Measurements from ENCODE around the gene TAB2. TPM values are rescaled to one million over a fixed set of nuclear protein-coding genes. Genes with fewer than 3 reads are reported as not detected.

Gene TAB2
- total RNA-seq, 1 donor from 2014 or later, result 65.8 TPM

DNA sequence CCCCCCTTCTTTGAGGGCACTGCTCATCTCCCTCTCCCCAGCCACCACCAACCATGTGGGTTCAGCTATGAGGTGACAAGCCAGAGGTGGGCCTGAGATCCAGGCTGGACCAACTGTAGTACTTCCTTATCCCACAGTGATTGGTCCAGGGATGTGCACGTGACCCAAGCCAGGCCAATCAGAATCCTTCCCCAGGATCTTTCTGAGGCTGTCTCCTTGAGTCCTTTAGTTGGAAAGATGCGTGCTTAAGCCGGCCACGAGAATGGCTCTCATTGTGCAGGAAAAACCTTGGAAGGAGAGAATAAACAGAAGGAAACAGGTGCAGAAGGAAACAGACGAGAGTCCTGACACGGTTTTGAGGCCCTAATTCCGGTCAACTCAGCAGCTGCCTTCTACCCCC is 128.1 kb downstream of the TAB2 start:
- peaks cover 4% of the 10 kb centered on the region for H3K4me1 ChIP-seq
- no peak overlapping the region for H3K4me3 ChIP-seq
- H3K9me3 ChIP-seq, result no peaks in the 10 kb centered on the region
- H3K27ac ChIP-seq, result no peak overlapping the region
- intact Hi-C loops (cut with DNase I), result no loop called here
- no peak for DNase-seq
- H3K36me3 ChIP-seq, result no peaks in the 10 kb centered on the region
- no peak for ATAC-seq
- peaks cover 10% of the 10 kb centered on the region for H3K27me3 ChIP-seq
- TF ChIP-seq, protein P1, sequence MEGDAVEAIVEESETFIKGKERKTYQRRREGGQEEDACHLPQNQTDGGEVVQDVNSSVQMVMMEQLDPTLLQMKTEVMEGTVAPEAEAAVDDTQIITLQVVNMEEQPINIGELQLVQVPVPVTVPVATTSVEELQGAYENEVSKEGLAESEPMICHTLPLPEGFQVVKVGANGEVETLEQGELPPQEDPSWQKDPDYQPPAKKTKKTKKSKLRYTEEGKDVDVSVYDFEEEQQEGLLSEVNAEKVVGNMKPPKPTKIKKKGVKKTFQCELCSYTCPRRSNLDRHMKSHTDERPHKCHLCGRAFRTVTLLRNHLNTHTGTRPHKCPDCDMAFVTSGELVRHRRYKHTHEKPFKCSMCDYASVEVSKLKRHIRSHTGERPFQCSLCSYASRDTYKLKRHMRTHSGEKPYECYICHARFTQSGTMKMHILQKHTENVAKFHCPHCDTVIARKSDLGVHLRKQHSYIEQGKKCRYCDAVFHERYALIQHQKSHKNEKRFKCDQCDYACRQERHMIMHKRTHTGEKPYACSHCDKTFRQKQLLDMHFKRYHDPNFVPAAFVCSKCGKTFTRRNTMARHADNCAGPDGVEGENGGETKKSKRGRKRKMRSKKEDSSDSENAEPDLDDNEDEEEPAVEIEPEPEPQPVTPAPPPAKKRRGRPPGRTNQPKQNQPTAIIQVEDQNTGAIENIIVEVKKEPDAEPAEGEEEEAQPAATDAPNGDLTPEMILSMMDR (IDR thresholded peaks at IDR 0.05), result no peak

- Histone ChIP-seq H3K9me3 (no peaks in the 10 kb centered on the region), H3K4me1 (peaks cover 13% of the 10 kb centered on the region), H3K4me3 (no peak overlapping the region), H3K36me3 (no peaks in the 10 kb centered on the region), H3K27ac (no peak overlapping the region), H3K27me3 (peaks cover 10% of the 10 kb centered on the region)
- DNase-seq (no peak), ATAC-seq (no peak)
- TF ChIP-seq, protein P1 (IDR thresholded peaks at IDR 0.05), result no peak
- intact Hi-C loops (cut with DNase I), result no loop called here
These were observed 129.4 kb downstream of the TAB2 start for GRCh38 chr6:149446791-149447376.

GRCh38 chr6:149448821-149449453 is 131.4 kb downstream of the TAB2 start:
- intact Hi-C loops (cut with DNase I), result no loop called here
- Histone ChIP-seq H3K9me3 (no peaks in the 10 kb centered on the region), H3K27me3 (peaks cover 10% of the 10 kb centered on the region), H3K36me3 (no peaks in the 10 kb centered on the region), H3K4me3 (no peak overlapping the region), H3K4me1 (peaks cover 23% of the 10 kb centered on the region), H3K27ac (no peak overlapping the region)
- ATAC-seq (no peak), DNase-seq (no peak)
- TF ChIP-seq, protein P1 (IDR thresholded peaks at IDR 0.05), result no peak

DNA sequence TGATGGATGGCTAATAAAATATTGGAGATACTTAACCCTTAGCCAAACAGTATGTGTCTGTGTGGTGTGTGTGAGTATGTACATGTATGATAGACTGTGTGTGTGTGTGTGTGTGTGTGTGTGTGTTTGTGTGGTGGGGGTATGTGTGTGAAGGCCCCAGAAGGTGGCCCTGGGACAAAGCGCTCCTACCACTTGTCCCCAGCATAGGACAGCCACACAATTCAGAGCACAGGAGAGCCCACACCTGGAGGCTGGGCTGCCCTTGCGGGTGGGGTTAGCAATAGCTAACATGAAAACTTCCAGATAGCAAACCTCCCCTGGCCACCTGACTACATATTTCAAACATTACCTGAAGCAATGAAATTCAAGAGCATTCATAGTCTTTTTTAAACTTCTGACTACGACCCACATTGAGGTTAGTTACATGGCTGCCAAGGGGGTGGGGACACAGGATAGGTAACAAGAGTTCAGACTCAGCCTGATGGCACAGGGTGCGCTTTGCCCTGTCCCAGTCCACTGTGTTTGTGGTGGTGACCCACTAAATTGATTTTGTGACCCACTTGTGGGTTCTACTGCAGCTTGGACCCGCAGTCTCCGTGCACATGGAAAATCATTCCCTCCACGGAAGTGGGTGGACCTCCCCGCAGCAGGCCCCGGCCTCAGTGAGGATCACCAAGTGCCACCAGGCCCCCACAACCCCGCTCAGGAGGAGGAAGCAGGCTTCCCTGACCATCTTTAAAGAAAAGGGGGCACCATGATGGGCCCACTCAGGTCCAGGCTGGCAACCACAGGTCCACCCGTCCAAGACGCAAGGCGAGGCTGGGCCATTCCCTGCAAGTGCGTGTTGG is 132.5 kb downstream of the TAB2 start:
- H3K27ac ChIP-seq, result peak overlapping the region; percentile 47
- TF ChIP-seq, protein P1 (IDR thresholded peaks at IDR 0.05), result no peak
- peaks cover 34% of the 10 kb centered on the region for H3K4me1 ChIP-seq
- H3K4me3 ChIP-seq, result peak overlapping the region; percentile 56
- intact Hi-C loops (cut with DNase I), result no loop called here
- H3K9me3 ChIP-seq, result no peaks in the 10 kb centered on the region
- no peaks in the 10 kb centered on the region for H3K36me3 ChIP-seq
- DNase-seq, result no peak
- no peak for ATAC-seq
- H3K27me3 ChIP-seq, result peaks cover 10% of the 10 kb centered on the region

DNA sequence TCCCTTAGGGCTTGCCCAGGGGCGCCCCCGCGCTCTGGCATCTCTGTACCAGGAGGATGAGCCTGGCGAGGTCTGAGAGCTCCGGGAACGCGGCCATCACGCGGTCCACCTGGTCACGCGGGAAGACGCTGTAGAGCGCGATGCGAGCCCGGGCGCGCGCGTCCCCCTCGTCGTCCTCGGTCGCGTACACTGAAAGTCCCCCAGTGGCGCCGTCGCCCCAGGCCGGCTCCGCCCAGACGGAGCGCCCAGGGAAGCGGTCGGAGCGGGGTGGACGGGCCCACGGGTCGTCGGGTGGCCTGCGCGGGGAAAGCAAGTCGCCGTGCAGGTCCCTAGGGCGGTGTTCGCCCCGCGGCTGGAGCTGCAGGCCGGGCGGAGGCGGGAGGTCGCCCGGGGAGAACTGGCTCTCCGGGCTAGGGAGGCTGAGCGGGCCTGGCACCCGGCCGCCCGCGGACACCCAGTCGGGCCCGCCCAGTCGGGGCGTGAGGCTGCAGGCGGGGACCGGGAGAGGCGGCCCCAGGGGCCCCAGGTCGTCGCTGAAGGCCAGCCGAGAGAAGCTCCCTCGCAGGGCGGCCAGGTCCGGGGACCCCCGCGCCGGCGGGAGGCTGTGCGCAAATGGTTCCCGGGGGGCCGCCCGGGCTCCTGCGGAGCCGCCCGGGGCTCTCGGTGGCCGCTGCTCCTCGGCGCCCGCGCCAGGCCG is 133.3 kb downstream of the TAB2 start:
- no peaks in the 10 kb centered on the region for H3K9me3 ChIP-seq
- peaks cover 10% of the 10 kb centered on the region for H3K27me3 ChIP-seq
- H3K36me3 ChIP-seq, result no peaks in the 10 kb centered on the region
- peak; percentile 81 for DNase-seq
- H3K27ac ChIP-seq, result peak overlapping the region; percentile 47
- intact Hi-C loops (cut with DNase I), result no loop called here
- peak; percentile 59 for ATAC-seq
- TF ChIP-seq, protein P1 (IDR thresholded peaks at IDR 0.05), result no peak
- H3K4me3 ChIP-seq, result peak overlapping the region; percentile 56
- peaks cover 39% of the 10 kb centered on the region for H3K4me1 ChIP-seq

Data from upper lobe of right lung (tissue), 1 donor.